NCI-H2107 treated with DMSO at 0.1 percent for 48 hours (cell line): ENCODE measurements around the gene CDKN2D.

ENCODE experiments used
- DNase-seq: peaks from one replicate; lab custom pipeline; 2025; ENCODE audit not compliant: unreplicated experiment; lab: John Stamatoyannopoulos, UW

The CDKN2D gene

DNA sequence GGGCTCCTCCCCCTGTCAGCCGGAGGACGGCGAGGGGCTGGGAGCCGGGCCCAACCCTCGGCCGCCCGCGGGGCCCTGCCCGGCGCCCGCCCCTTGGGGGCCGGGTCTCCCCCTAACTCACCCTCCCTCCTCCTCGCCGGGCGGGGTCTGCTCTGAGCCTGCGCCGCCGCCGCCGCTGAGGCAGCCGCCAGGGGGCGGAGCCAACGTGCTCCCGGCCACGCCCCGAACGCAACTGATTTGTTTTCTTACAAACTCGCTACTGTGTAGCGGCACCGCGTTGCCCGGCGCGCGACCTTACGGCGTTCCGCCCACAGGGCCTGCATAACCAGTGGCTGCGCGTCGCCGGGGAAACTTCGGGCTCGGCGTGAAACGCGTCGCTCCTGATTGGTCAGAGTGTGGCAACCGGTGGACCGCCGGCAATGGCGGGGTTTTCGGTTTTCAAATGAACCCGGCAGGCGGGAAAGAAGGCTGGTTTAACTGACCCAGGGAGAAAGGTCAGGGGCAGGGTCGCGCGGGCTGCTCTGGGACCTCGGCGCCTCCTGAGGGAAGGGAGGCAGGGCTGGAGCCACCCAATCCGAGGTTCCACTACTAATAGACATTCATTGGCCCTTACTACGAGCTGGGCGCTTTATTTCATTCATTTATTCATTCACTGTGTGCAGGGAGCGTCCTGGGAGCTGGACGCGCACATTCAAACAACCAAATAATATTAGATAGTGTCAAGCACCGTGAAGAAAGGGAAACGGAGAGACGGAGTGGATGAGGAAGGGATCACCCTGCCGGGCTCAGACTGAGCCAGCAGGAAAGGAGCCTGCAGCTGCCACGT lies at the start of gene CDKN2D:
Gene CDKN2D, minus strand, starts transcription at position 154 of the 826 bp plus-strand sequence. CDS start 326 bp downstream, outside the sequence.
- DNase-seq: peak; percentile 95

DNA sequence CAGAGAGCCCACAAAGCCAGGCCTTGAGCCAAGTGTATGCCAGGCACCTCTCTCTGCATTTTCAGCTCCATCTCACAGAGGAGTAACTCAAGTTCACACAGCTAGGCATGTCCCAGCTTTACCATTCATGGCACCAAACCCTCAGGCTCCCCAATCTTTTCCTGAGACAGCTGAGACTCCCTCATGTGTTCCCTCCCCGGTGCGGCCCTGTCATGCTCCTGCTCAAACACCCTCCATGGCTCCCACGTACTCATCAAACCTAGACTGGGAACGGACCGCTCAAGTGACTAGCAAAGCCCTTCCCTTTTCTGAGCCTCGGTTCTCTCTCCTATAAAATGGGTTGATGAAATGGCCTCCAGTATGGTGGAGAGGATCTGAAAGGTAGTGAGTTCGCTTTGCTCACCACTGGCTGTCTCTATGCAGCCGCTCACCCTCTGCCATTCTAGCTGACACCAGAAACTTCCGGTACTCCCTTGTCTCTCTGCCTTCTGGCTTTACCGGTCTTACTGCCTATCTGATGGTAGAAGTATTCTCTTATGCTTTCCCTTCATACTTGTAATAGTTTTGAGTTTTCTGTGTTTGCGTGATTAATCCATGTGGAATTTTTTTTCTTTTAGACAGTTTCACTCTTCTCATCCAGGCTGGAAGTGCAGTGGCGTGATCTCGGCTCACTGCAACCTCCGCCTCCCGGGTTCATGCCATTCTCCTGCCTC lies 48.8 kb upstream of the CDKN2D start:
- DNase-seq: no peak

DNA sequence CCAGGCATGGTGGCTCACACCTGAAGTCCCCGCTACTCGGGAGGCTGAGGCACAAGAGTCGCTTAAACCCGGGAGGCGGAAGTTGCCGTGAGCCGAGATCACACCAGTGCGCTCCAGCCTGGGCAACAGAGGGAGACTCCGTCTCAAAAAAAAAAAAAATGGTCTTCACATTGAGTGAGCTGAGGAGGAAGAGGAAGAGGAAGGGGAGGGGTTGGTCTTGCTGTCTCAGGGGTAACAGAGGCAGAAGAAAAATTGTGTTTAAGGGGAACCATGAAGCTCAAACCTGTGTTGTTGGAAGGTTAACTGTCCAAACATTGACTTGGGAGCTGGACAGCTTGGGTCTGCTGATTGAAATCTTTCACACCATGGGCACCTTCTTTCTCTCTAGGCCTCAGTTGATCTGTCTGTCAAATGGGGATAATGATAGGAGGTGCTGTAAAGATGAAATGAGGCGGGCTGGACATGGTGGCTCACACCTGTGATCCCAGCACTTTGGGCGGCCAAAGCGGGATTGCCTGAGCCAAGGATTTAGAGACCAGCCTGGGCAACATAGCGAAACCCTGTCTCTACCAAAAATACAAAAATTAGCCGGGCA lies 46.7 kb upstream of the CDKN2D start:
- DNase-seq: no peak

DNA sequence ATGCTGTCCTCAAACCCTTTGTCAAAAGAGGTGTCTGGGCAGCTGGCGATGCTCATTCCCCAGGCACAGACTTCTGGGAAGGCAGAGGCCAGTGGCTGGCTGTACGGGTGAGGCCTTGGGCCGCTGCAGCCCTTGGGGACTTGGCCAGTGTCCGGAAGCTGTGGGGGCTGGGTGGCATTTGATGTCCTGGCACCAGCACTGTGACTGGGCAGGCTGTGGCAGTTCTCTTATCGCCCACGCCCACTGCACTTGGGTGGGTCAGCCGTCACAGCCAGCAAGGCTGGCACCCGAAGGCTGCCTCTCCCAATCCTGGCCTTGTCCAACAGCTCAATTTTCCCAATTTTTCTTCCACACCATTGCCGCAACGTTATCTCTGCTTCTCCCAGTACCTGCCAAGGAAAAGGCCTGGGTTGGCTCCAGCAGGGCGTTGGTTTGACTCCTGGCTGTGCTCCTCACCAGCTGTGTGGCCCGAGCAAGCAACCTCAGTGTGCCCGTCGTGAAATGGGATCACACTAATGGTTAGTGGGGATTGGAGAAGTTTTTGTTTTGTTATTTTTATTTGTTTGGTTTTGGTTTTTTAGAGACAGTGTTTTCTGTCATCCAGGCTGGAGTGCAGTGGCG lies 43.8 kb upstream of the CDKN2D start:
- no peak for DNase-seq

DNA sequence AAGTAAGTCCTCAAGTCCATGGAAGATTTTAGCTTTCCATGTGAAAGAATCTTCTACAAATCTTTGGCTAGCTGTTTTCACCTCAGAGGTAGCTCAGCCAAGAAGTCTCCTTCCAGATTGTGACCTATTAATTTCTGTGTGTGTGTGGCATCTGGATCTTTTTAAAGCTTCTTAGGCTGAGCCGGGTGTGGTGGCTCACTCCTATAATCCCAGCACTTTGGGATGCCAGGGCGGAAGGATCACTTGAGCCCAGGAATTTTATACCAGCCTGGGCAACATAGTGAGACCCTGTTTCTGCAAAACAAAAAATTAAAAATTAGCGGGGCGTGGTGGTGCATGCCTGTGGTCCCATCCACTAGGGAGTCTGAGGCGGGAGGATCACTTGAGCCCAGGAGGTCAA lies 43.1 kb upstream of the CDKN2D start:
- DNase-seq: no peak

DNA sequence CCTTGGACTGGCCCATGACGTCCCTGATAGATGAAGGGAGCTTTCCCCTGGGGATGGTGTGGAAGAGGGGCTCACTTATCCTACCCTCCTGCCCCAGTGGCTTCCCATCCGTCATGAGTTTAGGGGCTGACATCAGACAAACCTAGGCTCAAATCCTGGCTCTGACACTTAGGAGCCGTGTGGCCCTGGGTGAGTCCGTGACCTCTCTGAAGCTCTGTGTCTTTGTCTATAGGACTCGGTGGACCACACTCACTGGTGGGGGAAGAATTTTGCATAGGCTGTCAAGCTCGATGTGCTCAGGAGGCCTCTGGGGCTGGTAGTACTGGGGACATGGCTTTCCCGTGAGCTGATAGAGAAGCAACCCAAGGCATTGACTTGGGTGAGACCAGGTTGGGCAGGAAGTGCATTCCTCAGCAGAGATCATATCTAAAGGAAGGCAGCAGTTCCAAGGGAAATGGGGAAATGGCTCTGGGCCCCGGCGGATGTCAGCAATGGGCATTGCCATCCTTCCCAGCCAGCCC lies 35.7 kb upstream of the CDKN2D start:
- DNase-seq: no peak

DNA sequence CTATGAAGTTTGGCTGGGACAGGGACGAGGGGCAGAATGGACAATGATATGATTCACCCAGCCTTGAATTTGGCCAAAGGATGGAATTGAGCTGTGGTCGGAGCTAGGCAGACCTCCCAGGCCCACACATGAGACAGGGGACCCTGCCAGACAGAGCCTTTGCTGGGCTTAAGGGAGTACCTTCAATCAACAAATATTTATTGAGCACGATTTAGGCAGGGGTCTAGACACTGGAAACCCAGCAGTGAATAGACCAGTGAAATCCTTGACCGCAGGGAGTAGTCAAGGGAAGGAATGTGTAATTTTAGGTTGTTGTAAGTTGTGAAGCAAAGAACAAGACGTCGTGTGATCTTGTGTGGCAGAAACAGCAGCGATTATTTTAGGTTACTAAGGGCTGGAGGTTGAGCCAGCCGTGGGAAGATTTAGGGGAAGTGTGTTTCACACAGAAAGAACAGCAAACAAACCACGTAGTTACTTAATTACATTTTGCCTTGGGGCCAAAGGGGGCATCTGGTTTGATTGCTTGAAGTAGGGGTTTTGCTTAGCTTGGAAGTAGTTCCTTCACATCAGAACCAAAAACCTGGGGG lies 35.2 kb upstream of the CDKN2D start:
- no peak for DNase-seq

DNA sequence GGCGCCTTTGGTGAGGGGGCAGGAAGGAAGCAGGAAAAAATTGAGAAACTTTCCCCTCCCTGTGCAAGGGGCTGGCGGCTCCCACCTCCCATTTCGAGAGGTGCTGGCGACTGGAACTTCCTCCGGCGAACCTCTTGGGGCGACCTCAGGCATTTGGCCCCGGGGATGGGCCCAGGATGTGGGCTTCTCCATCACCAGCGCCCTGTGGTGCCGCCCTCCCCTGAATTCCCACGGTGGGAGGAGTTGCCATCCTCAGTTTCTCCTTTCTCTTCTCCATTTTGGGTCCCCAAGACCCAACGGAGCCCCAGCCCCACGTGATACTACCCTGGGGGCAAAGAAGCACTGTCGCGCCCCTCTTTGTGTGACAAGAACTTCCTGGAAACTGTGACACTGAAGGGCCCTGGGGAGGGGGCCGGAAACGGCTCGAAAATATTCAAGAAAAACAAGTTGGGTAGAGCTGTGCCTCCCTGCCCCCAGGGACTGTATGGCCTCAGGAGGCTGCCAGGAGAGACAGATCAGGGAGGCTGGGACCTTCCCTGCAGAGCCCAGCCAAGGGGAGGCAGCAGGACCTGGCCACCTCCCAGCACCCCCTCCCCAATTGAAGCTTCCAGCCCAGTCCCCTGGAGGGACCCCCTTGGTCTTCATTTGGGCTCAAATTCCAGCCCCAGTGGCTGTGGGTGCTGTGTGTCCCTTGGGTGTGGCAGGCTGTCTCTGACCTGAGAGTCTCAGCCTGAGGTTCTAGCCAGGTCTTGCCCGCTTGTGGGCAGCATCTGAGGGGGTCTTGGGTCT lies 34.5 kb upstream of the CDKN2D start:
- DNase-seq: no peak

DNA sequence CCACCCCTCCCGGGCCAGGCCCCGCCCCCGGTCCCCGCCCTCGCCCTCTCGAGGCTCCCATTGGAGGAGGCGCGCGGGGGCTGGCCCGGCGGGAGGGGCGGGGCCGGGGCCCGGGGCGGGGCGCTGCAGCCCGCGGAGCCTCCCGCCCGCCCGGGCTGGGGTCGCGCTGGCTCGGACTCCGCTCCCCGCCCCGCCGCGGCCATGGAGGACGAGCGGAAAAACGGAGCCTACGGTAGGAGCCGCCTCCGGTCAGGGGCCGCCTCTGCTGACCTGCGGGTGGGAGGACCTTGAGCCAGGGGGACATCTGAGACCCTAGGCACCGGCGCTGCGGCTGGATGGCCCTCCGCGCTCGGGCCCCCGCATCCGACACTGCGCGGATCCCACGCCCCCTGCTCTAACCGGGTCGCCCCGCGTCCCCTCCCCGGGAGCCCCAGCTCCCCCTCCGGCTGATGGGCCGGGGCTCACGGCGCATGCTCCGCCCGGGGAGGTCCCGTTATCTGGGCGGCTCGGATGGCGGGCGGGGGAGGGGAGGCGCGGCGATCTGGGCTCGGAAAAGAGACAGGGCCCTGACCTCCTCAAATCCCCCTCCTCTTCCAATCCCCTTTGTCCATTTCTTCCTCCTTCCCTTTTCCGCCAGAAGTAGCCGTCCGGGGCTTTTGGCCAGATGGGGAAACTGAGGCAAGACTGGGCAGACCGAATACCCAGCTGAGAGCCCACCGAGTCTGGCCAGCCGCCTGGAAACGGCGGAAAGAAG lies 33.7 kb upstream of the CDKN2D start:
- peak; percentile 9 for DNase-seq

DNA sequence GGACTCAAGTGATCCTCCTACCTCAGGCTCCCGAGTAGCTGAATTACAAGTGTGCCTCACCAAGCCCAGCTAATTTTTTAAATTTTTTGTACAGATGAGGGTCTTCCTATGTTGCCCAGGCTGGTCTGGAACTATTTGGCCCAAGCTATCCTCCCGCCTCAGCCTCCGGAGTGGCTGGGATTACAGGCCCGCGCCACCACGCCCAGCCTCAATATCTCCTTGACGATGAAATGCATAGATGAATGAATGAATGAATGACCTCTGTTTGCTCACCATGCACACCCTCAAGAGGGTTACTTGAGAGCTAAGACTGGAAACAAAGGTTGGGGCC lies 33.2 kb upstream of the CDKN2D start:
- DNase-seq: no peak

DNA sequence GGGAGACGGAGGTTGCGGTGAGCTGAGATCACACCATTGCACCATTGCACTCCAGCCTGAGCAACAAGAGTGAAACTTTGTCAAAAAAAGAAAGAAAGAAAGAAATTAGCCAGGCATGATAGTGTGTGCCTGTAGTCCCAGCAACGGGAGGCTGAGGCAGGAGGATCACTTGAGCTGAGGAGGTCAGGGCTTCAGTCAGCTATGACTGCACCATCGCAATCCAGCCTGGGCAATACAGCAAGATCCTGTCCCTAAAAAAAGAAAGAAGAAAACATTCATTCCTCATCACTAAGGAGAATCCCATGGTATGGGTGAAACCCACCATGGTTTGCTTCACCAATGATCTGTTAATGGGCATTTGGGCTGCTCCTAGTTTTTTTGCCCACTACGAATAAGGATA lies 31.4 kb upstream of the CDKN2D start:
- DNase-seq: no peak

DNA sequence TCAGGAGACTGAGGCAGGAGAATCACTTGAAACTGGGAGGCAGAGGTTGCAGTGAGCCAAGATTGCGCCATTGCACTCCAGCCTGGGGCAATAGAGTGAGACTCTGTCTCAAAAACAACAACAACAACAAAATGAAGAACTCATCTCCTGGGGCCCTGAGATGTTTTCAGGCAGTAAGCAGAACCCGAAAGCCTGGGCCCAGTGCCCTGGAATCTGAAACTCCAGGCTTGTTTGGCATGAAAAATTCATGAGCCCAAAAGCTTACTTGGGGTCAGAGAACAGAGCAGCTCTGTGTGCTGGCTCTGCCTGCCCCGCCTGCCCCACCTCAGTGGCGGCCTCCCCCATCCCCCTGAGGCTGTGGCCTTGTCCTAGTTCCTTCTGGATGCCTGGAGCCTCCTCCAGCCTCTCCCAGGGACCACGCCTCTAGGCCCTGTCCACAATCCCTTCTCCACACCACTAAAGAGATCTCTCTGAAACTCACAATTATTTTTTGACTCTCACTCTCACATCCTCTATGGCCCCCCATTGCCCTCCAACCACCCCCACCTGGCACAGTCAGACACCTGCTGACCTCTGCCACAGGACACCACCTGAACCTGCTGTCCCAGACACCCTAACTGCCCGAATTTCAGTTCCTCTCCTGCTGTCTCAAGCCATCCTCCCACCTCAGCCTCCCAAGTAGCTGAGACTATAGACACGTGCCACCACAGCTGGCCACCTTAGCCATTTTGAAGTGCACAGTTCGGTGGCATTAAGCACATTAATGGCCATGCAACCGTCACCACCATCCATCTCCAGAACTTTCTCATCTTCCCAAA lies 25.2 kb upstream of the CDKN2D start:
- no peak for DNase-seq

DNA sequence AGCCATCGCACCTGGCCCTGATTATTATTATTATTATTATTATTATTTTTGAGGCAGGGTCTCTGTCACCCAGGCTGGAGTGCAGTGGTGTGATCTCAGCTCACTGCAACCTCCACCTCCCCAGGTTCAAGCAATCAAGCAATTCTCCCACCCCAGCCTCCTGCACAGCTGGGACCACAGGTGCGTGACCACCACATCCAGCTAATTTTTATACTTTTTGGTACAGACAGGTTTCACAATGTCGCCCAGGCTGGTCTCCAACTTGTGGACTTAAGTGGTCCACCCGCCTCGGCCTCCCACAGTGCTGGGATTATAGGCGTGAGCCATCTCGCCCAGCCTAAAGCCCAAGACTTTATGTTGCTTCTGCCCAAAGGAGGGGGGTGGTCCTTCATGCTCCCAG lies 24.4 kb upstream of the CDKN2D start:
- DNase-seq: no peak

DNA sequence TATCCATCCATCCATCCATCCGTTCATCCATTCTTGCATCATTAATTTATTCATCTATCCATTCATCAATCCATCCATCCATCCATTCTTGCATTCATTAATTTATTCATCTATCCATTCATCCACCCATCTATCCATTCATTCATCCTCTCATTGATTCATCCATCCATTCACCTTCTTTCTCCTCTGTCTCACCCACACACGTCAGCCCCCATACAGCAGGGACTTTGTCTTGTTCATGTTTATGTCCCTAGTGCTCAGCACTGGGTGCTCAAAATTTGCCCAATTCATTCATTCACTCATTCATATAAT lies 19.0 kb upstream of the CDKN2D start:
- DNase-seq: no peak

DNA sequence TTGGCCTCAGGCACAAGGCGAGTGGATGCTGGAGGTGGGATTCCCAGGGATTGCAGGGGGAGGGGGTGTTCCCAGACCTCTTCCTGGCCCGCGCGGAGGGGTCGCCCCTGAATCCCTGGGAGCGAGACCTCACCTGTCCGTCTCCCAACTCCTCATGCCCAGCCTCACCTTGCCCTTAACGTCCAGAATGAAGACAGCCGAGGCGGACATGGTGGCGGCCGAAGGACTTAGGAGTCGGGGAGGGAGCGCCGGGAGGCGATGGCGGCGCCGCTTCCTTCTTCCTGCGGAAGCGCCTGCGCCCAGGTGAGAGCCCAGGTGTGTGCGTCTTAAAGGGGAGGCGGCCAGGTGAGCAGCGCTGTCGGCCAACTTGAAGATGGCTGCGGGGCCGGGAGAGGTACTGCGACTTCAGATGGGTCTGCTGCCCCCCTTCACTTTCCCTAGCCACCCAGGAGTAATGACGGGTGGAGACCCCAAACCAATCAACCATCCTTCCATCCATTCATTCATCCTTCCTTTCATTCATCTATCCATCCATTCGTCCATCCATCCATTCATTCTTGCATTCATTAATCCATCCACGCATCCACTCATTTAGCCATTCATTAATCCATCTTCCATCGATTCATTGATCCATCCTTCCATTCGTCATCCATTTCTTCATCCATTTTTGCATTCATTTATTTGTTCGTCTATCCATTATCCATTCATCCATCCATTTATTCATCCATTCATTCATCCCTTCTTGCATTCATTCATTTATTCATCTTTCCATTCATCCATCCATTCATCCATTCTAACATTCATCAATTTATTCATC lies 18.5 kb upstream of the CDKN2D start, which contains the start of gene AP1M2:
Gene AP1M2, minus strand, starts transcription at position 291 of the 817 bp plus-strand sequence. Its CDS starts 81 bp downstream, at position 210.
- no peak for DNase-seq

DNA sequence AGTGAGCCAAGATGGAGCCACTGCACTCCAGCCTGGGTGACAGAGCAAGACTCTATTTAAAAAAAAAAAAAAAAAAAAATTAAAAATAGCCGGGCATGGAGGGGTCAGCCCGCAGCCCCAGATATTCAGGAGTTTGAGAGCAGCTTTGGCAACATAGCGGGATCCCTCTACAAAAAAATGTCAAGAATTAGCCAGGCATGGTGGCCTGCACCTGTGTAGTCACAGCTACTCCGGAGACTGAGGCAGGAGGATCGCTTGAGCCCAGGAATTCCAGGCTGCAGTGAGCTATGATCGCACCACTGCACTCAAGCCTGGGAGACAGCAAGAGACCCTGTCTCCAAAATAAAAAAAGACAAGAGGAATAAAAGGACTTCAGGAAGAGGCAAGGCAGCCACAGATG lies 17.6 kb upstream of the CDKN2D start:
- no peak for DNase-seq

DNA sequence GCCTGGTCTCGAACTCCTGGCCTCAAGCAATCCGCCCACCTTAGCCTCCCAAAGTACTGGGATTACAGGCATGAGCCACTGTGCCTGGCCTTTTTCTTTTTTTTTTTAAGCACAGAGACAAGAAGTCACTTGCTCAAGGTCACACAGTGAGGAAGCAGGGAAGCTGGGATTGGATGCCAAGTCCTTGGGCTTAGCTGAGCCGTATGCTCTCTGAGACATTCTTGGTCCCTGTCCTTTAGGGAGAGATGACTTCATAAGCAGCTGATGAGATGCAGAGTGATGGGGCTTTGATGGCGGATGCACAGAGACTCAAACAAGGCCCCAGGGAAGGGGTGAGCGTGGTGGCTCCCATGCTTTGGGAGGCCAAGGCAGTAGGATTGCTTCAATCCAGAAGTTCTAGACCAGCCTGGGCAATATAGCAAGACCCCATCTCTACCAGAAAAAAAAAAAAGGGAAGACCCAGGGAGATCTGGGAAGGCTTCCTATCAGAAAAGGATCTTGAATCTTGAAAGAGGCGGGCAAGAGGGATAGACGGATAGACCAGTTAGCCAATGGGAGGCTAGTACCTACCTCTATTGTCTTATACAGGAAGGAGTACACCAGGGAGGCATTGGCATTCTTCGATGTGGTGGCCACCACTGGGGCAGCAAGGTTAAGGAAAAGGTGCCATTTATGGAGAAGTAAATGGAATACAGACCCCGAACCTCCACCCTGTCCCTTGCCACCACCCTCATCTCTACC lies 14.4 kb upstream of the CDKN2D start:
- DNase-seq: no peak
